Ectodermal cell (in vitro differentiated cells): ENCODE results near the gene KDM5D.

Source experiments
- H3K27ac ChIP-seq: 2 replicates; pipeline ENCODE4 v1.7.0; 2013; ENCODE audit warnings: mild to moderate bottlenecking, low read depth, low read length; ENCODE audit not compliant: insufficient read depth, poor library complexity, severe bottlenecking
- H3K27me3 ChIP-seq: 2 replicates; pipeline ENCODE4 v1.7.0; 2013; ENCODE audit warnings: mild to moderate bottlenecking, low read length; ENCODE audit not compliant: insufficient read depth, control insufficient read depth, poor library complexity, severe bottlenecking
- H3K36me3 ChIP-seq: one replicate; pipeline ENCODE4 v1.7.0; 2013; ENCODE audit warnings: low read length; ENCODE audit not compliant: control insufficient read depth, insufficient read depth
- H3K4me1 ChIP-seq: one replicate; pipeline ENCODE4 v1.7.0; 2013; ENCODE audit warnings: low read length; ENCODE audit not compliant: control insufficient read depth, insufficient read depth
- H3K4me3 ChIP-seq: 2 replicates; pipeline ENCODE4 v1.7.0; 2013; ENCODE audit warnings: low read depth, low read length, control low read depth; ENCODE audit not compliant: insufficient read depth
- H3K9me3 ChIP-seq: 2 replicates; pipeline ENCODE4 v1.7.0; 2013; ENCODE audit warnings: mild to moderate bottlenecking, low read length, moderate library complexity; ENCODE audit not compliant: control insufficient read depth
- WGBS, 2 experiments: methylation state at CpG; one replicate each; pipeline ENCODE4 v1.1.7; 2013; ENCODE audit warnings: missing lambda C conversion rate in 2 of 2; 5-methylcytosine and 5-hydroxymethylcytosine counted together

KDM5D gene

DNA sequence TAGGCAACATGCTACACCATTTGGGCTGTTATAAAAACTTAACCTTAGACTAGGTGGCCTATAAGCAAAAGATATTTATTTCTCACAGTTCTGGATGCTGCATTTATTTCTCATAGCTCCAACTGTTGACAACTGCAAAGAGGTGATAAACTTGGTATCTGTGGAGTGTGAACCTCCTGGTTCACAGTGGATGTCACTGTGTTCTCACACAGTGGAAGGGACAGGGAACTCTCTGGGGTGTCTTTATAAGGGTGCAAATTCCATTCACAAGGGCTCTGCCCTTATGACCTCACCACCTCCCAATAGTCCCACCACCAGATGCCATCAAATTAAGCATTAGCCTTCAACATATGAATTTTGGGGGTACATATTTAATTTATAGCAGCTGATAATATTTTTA, 46.0 kb downstream of the KDM5D start:
- no peaks in the 10 kb centered on the region for H3K4me1 ChIP-seq
- no peaks in the 10 kb centered on the region for H3K27me3 ChIP-seq
- no peak overlapping the region for H3K4me3 ChIP-seq
- no peak overlapping the region for H3K27ac ChIP-seq
- peaks cover 13% of the 10 kb centered on the region for H3K36me3 ChIP-seq
- no peaks in the 10 kb centered on the region for H3K9me3 ChIP-seq

DNA sequence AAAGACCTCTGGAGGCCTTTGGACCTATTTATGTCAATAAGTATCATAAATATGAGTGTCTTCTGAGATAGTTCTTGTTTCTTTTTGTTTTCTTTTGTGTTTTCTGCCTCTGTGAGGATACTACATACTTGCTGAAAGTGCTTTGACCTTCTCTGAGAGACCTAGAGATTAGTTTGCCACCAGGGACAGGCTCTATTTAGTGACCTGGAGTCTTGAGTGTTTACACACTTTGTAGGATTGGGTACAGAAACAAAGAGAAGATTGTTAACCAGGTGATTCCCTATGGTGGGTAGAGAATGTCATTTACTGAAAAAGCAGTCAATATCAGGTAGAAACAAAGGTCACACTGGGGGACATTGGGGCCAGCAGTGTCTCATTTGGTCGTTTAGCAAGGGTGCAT, 63.7 kb downstream of the KDM5D start:
- Histone ChIP-seq H3K36me3 (no peaks in the 10 kb centered on the region), H3K9me3 (no peaks in the 10 kb centered on the region), H3K27ac (no peak overlapping the region), H3K4me1 (no peaks in the 10 kb centered on the region), H3K4me3 (no peak overlapping the region), H3K27me3 (no peaks in the 10 kb centered on the region)
- 44 to 53% methylated on average over 1 of the region's 1 CpG for WGBS, 2 experiments
